ENCODE measurements around the gene AUP1.
A peak's percentile ranks its signal among the peaks of the same experiment; 100 is the strongest.
"Not testable (repeated sequence)": the region's sequence is repeated elsewhere in the genome, so short reads cannot be mapped to it uniquely, and the experiment has no call there.

The AUP1 gene

GRCh38 chr2:74496997-74497776, 32.3 kb downstream of the AUP1 start:
- Mint-ChIP-seq H3K36me3 (peaks cover 17% of the 10 kb centered on the region), H3K4me3 (peak overlapping the region; percentile 82), H3K27me3 (peaks cover 17% of the 10 kb centered on the region), H3K4me1 (peaks cover 13% of the 10 kb centered on the region), H3K27ac (no peak overlapping the region), H3K9me3 (no peaks in the 10 kb centered on the region)
- DNase-seq (ENCODE audit: low spot score in 2 of 2) = no peak
- ATAC-seq (ENCODE audit: low read depth) = no peak

GRCh38 chr2:74495440-74495839, 34.1 kb downstream of the AUP1 start:
- Mint-ChIP-seq H3K36me3 (peaks cover 28% of the 10 kb centered on the region), H3K9me3 (no peaks in the 10 kb centered on the region), H3K4me3 (no peak overlapping the region), H3K27me3 (peaks cover 12% of the 10 kb centered on the region), H3K27ac (no peak overlapping the region), H3K4me1 (peaks cover 10% of the 10 kb centered on the region)
- no peak for ATAC-seq (ENCODE audit: low read depth)
- DNase-seq (ENCODE audit: low spot score in 2 of 2) = no peak

- H3K27me3 Mint-ChIP-seq = peaks cover 3% of the 10 kb centered on the region
- no peak for ATAC-seq (ENCODE audit: low read depth)
- H3K4me3 Mint-ChIP-seq = no peak overlapping the region
- H3K9me3 Mint-ChIP-seq = no peaks in the 10 kb centered on the region
- peak overlapping the region; percentile 56 for H3K27ac Mint-ChIP-seq
- peaks cover 39% of the 10 kb centered on the region for H3K36me3 Mint-ChIP-seq
- DNase-seq (ENCODE audit: low spot score in 2 of 2) = no peak
- peaks cover 6% of the 10 kb centered on the region for H3K4me1 Mint-ChIP-seq
Measured at GRCh38 chr2:74493546-74493945, 36.0 kb downstream of the AUP1 start.

- ATAC-seq (ENCODE audit: low read depth) (no peak), DNase-seq (ENCODE audit: low spot score in 2 of 2) (no peak)
- Mint-ChIP-seq H3K9me3 (no peaks in the 10 kb centered on the region), H3K4me1 (peaks cover 3% of the 10 kb centered on the region), H3K27ac (no peak overlapping the region), H3K27me3 (no peaks in the 10 kb centered on the region), H3K36me3 (peaks cover 40% of the 10 kb centered on the region), H3K4me3 (no peak overlapping the region)
Measured at GRCh38 chr2:74491648-74492544, 37.6 kb downstream of the AUP1 start.

- Mint-ChIP-seq H3K36me3 (peaks cover 46% of the 10 kb centered on the region), H3K27me3 (no peaks in the 10 kb centered on the region), H3K9me3 (no peaks in the 10 kb centered on the region), H3K4me3 (no peak overlapping the region), H3K27ac (no peak overlapping the region), H3K4me1 (peaks cover 8% of the 10 kb centered on the region)
- DNase-seq (ENCODE audit: low spot score in 2 of 2) = no peak
- no peak for ATAC-seq (ENCODE audit: low read depth)
Measured at GRCh38 chr2:74489906-74490305, 39.6 kb downstream of the AUP1 start.

GRCh38 chr2:74488643-74489481, 40.6 kb downstream of the AUP1 start:
- no peak for ATAC-seq (ENCODE audit: low read depth)

GRCh38 chr2:74486141-74486540, 43.4 kb downstream of the AUP1 start:
- DNase-seq (ENCODE audit: low spot score in 2 of 2) (no peak), ATAC-seq (ENCODE audit: low read depth) (no peak)
- no peak overlapping the region for H3K4me3 Mint-ChIP-seq
- no peak overlapping the region for H3K27ac Mint-ChIP-seq
- no peaks in the 10 kb centered on the region for H3K9me3 Mint-ChIP-seq
- H3K27me3 Mint-ChIP-seq = no peaks in the 10 kb centered on the region
- peaks cover 14% of the 10 kb centered on the region for H3K4me1 Mint-ChIP-seq
- H3K36me3 Mint-ChIP-seq = peaks cover 22% of the 10 kb centered on the region

More at GRCh38 chr2:74488643-74489481, 40.6 kb downstream of the AUP1 start:
- H3K9me3 Mint-ChIP-seq = no peaks in the 10 kb centered on the region
- peaks cover 40% of the 10 kb centered on the region for H3K36me3 Mint-ChIP-seq
- no peak for DNase-seq (ENCODE audit: low spot score in 2 of 2)
- peaks cover 8% of the 10 kb centered on the region for H3K4me1 Mint-ChIP-seq
- no peak overlapping the region for H3K27ac Mint-ChIP-seq
- no peak overlapping the region for H3K4me3 Mint-ChIP-seq
- no peaks in the 10 kb centered on the region for H3K27me3 Mint-ChIP-seq

GRCh38 chr2:74483675-74484164, 45.8 kb downstream of the AUP1 start:
- not testable (repeated sequence) for ATAC-seq (ENCODE audit: low read depth); H3K9me3 Mint-ChIP-seq; DNase-seq (ENCODE audit: low spot score in 2 of 2); H3K27me3 Mint-ChIP-seq
- H3K36me3 Mint-ChIP-seq = peaks cover 11% of the 10 kb centered on the region
- H3K4me3 Mint-ChIP-seq = peak overlapping the region; percentile 99
- peaks cover 18% of the 10 kb centered on the region for H3K4me1 Mint-ChIP-seq
- H3K27ac Mint-ChIP-seq = peak overlapping the region; percentile 92

- Mint-ChIP-seq H3K9me3 (no peaks in the 10 kb centered on the region), H3K4me1 (peaks cover 18% of the 10 kb centered on the region), H3K27me3 (no peaks in the 10 kb centered on the region), H3K36me3 (peaks cover 11% of the 10 kb centered on the region), H3K27ac (peak within 1 kb of the TSS; percentile 92), H3K4me3 (peak within 1 kb of the TSS; percentile 99)
- peak; percentile 90 to 91 for DNase-seq (ENCODE audit: low spot score in 2 of 2)
- peak; percentile 93 for ATAC-seq (ENCODE audit: low read depth)
Measured at GRCh38 chr2:74482801-74483674, 46.5 kb downstream of the AUP1 start, which contains the start of the genes CCDC142 and TTC31. CCDC142 (minus strand) TSS chr2:74482998; CDS start chr2:74482837, 161 bp downstream. TTC31 (plus strand) TSS chr2:74483081; CDS start chr2:74483096, 15 bp downstream.

- peak; percentile 43 for ATAC-seq (ENCODE audit: low read depth)
- DNase-seq (ENCODE audit: low spot score in 2 of 2) = peak in 1 of 2 donors; percentile 13
- Mint-ChIP-seq H3K9me3 (no peaks in the 10 kb centered on the region), H3K36me3 (peaks cover 15% of the 10 kb centered on the region), H3K4me3 (peak overlapping the region; percentile 99), H3K27me3 (no peaks in the 10 kb centered on the region), H3K27ac (peak overlapping the region; percentile 92), H3K4me1 (peaks cover 21% of the 10 kb centered on the region)
Measured at GRCh38 chr2:74481961-74482800, 47.3 kb downstream of the AUP1 start.

- DNase-seq (ENCODE audit: low spot score in 2 of 2) (no peak), ATAC-seq (ENCODE audit: low read depth) (no peak)
- no peaks in the 10 kb centered on the region for H3K27me3 Mint-ChIP-seq
- peaks cover 18% of the 10 kb centered on the region for H3K4me1 Mint-ChIP-seq
- no peak overlapping the region for H3K27ac Mint-ChIP-seq
- H3K4me3 Mint-ChIP-seq = peak overlapping the region; percentile 99
- peaks cover 12% of the 10 kb centered on the region for H3K36me3 Mint-ChIP-seq
- H3K9me3 Mint-ChIP-seq = no peaks in the 10 kb centered on the region
Measured at GRCh38 chr2:74481431-74481830, 48.1 kb downstream of the AUP1 start.

Measured in memory B cell (primary cell).